ENCODE measurements around the gene ITGA11.

GRCh38 chr15:68449389-68449788, 17.4 kb upstream of the ITGA11 start:
- TF ChIP-seq CTCF (IDR thresholded peaks at IDR 0.05) (no peak), ZFX (IDR thresholded peaks at IDR 0.05; ENCODE audit: borderline replicate concordance) (no peak)
